Measurements from ENCODE around the gene SFN. TPM values are rescaled to one million over a fixed set of nuclear protein-coding genes. Genes with fewer than 3 reads are reported as not detected.

SFN gene
- total and polyA plus RNA-seq, 2 of the 4 experiments (the other 2 are of a cell fraction) = 0.18 to 0.34 TPM

DNA sequence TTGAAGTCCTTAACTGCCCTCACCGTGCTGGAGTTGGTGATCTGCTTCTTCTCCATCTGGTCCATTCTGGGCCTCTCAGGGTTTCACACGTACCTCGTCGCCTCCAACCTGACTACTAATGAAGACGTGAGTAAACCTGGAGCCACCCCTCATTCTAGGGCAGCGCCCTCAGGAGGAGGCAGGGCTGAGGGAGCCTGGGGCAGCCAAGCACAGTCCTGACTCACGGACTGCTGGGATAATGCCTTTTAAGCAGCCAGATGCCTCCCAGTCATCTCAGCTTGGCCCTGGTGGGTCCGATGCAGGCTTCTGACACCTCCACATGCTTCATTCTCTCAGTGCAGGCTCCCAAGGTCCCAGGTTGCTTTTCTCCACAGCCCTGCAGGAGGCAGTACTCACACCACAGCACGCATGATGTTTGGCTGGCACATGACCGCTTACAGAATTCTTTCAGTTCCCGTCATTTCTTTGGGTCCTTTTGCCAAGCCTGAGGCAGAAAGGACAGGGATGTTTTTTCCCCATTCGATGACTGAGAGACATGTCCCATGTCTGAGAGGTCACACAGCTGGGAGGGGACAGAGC, 11.8 kb upstream of the SFN start:
- Histone ChIP-seq H2BK20ac (ENCODE audit: low read depth, low read length) (no peak overlapping the region), H2AK9ac (replicated peaks; ENCODE audit: low read depth, low read length, poor library complexity) (no peak overlapping the region), H3K9me1 (ENCODE audit: insufficient read depth, low read length) (peaks cover 5% of the 10 kb centered on the region; the same call in 1 of the 2 replicates), H2BK120ac (ENCODE audit: low read depth, low read length) (no peak overlapping the region), H2BK5ac (ENCODE audit: low read depth, low read length, poor library complexity, severe bottlenecking) (no peak overlapping the region), H2AK5ac (ENCODE audit: low read depth, low read length) (no peak overlapping the region), H3K4me1 (ENCODE audit: control insufficient read depth, insufficient read depth, low read length) (peaks cover 10% of the 10 kb centered on the region), H3K14ac (replicated peaks; ENCODE audit: low read depth, low read length) (no peak overlapping the region), H3K27ac (ENCODE audit: insufficient read depth, low read length) (no peak overlapping the region), H4K8ac (ENCODE audit: low read depth in 2 of 2, low read length in 2 of 2) (no peak overlapping the region), H3K18ac (ENCODE audit: low read depth, low read length) (no peak overlapping the region), H3K79me1 (ENCODE audit: low read depth in 1 of 2, low read length in 2 of 2) (peaks cover 0 to 16% of the 10 kb centered on the region in 2 experiments; a peak in 1 of 4 replicates), H4K5ac (ENCODE audit: low read depth, low read length) (no peak overlapping the region), H3K23ac (ENCODE audit: low read depth, low read length) (no peak overlapping the region), H3K4ac (ENCODE audit: low read depth, low read length) (no peak overlapping the region), H3K4me2 (ENCODE audit: low read depth, low read length) (no peak overlapping the region), H3K56ac (ENCODE audit: extremely low read depth, insufficient read depth, low read length) (no peak overlapping the region), H3K36me3 (ENCODE audit: control insufficient read depth, insufficient read depth, low read length) (peaks cover 58% of the 10 kb centered on the region), H2AFZ (replicated peaks; ENCODE audit: low read length, poor library complexity) (no peak overlapping the region), H3K4me3 (ENCODE audit: insufficient read depth, low read depth, low read length) (no peak overlapping the region), H3K9ac (ENCODE audit: low read depth, low read length) (no peak overlapping the region), H4K20me1 (ENCODE audit: insufficient read depth, low read length) (peaks cover 8% of the 10 kb centered on the region; the same call in 1 of the 2 replicates), H2BK15ac (ENCODE audit: low read depth, low read length) (no peak overlapping the region), H3K9me3 (ENCODE audit: control insufficient read depth, insufficient read depth, low read length) (no peaks in the 10 kb centered on the region), H4K91ac (ENCODE audit: insufficient read depth, low read depth, low read length) (no peak overlapping the region), H3K27me3 (ENCODE audit: control insufficient read depth, insufficient read depth, low read length) (no peaks in the 10 kb centered on the region)
- ATAC-seq (ENCODE audit: low read depth) (no peak), DNase-seq (no peak)
- 93% methylated on average over 10 of the region's 12 CpGs; no CpG with 5 or more reads in 1 of the 2 experiments for WGBS, 2 experiments (ENCODE audit: extremely low coverage in 2 of 2, insufficient read length in 1 of 2)
- TF ChIP-seq NFE2L2 (IDR thresholded peaks at IDR 0.05; ENCODE audit: low read depth, low read length) = no peak
- no peak for TF ChIP-seq CEBPB (IDR thresholded peaks at IDR 0.05; ENCODE audit: low read depth, low read length)
- TF ChIP-seq, protein P1, sequence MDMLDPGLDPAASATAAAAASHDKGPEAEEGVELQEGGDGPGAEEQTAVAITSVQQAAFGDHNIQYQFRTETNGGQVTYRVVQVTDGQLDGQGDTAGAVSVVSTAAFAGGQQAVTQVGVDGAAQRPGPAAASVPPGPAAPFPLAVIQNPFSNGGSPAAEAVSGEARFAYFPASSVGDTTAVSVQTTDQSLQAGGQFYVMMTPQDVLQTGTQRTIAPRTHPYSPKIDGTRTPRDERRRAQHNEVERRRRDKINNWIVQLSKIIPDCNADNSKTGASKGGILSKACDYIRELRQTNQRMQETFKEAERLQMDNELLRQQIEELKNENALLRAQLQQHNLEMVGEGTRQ (IDR thresholded peaks at IDR 0.05; ENCODE audit: low read depth, low read length) = no peak
- TF ChIP-seq POLR2A (IDR thresholded peaks at IDR 0.05; ENCODE audit: low read depth, low read length) = no peak
- TF ChIP-seq, protein P2, sequence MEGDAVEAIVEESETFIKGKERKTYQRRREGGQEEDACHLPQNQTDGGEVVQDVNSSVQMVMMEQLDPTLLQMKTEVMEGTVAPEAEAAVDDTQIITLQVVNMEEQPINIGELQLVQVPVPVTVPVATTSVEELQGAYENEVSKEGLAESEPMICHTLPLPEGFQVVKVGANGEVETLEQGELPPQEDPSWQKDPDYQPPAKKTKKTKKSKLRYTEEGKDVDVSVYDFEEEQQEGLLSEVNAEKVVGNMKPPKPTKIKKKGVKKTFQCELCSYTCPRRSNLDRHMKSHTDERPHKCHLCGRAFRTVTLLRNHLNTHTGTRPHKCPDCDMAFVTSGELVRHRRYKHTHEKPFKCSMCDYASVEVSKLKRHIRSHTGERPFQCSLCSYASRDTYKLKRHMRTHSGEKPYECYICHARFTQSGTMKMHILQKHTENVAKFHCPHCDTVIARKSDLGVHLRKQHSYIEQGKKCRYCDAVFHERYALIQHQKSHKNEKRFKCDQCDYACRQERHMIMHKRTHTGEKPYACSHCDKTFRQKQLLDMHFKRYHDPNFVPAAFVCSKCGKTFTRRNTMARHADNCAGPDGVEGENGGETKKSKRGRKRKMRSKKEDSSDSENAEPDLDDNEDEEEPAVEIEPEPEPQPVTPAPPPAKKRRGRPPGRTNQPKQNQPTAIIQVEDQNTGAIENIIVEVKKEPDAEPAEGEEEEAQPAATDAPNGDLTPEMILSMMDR (conservative IDR thresholded peaks at IDR 0.05; ENCODE audit: low read depth, low read length) = no peak
- TF ChIP-seq, protein P3, sequence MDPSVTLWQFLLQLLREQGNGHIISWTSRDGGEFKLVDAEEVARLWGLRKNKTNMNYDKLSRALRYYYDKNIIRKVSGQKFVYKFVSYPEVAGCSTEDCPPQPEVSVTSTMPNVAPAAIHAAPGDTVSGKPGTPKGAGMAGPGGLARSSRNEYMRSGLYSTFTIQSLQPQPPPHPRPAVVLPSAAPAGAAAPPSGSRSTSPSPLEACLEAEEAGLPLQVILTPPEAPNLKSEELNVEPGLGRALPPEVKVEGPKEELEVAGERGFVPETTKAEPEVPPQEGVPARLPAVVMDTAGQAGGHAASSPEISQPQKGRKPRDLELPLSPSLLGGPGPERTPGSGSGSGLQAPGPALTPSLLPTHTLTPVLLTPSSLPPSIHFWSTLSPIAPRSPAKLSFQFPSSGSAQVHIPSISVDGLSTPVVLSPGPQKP (IDR thresholded peaks at IDR 0.05; ENCODE audit: borderline replicate concordance, low read depth, low read length) = no peak
- no peak for TF ChIP-seq RAD21 (IDR thresholded peaks at IDR 0.05; ENCODE audit: low read length)
- no peak for TF ChIP-seq FOS (IDR thresholded peaks at IDR 0.05; ENCODE audit: low read depth, low read length)
- TF ChIP-seq MAFK (IDR thresholded peaks at IDR 0.05; ENCODE audit: low read depth, low read length) = no peak
- TF ChIP-seq RCOR1 (IDR thresholded peaks at IDR 0.05; ENCODE audit: insufficient replicate concordance, low read length) = no peak
- no peak for TF ChIP-seq CHD1 (IDR thresholded peaks at IDR 0.05; ENCODE audit: low read depth, low read length)
- no peak for TF ChIP-seq SMC3 (IDR thresholded peaks at IDR 0.05; ENCODE audit: low read depth, low read length)
- in situ Hi-C loops (cut with MboI; ENCODE audit: low sequenced_read_pairs) (no loop called here), intact Hi-C loops (cut with micrococcal nuclease) (no loop called here), dilution Hi-C loops (cut with HindIII; ENCODE audit: low sequenced_read_pairs, unreplicated experiment) (no loop called here)
- no TSS peak for BruUV-seq (replicated peaks)
- ChIA-PET POLR2A (ENCODE audit: unreplicated experiment) (no interaction called here), CTCF (no interaction called here)
